GM23248 (cell line): ENCODE data around the gene GPAT3. TPM values are rescaled to one million over a fixed set of nuclear protein-coding genes. Genes with fewer than 3 reads are reported as not detected.
A peak's percentile ranks its signal among the peaks of the same experiment; 100 is the strongest.

Experiments used
- DNase-seq: peaks from one replicate; pipeline ENCODE4 v3.0.0-alpha.2; 2015
- H2AFZ ChIP-seq: fragments of 200-600 bp; sonication (generic); 2 replicates; pipeline ENCODE4 v1.6.1; 2016; ENCODE audit warnings: antibody characterized with exemption
- H3F3A ChIP-seq: fragments of 200-600 bp; sonication (generic); 2 replicates; pipeline ENCODE4 v1.6.1; 2016; ENCODE audit warnings: mild to moderate bottlenecking, antibody characterized with exemption, mixed run types; ENCODE audit not compliant: insufficient read depth
- H3K27ac ChIP-seq: fragments of 200-600 bp; sonication (generic); 2 replicates; pipeline ENCODE4 v1.5.1; 2016; ENCODE audit warnings: mild to moderate bottlenecking
- H3K27me3 ChIP-seq: fragments of 200-600 bp; sonication (generic); replicated peaks from 2 replicates; pipeline ENCODE4 v1.6.1; 2016; ENCODE audit warnings: mild to moderate bottlenecking; ENCODE audit not compliant: insufficient read depth
- H3K36me3 ChIP-seq: fragments of 200-600 bp; sonication (generic); 2 replicates; pipeline ENCODE4 v1.6.1; 2016; ENCODE audit warnings: low read depth, mild to moderate bottlenecking
- H3K4me1 ChIP-seq: fragments of 200-600 bp; sonication (generic); 2 replicates; pipeline ENCODE4 v1.6.1; 2016; ENCODE audit warnings: mild to moderate bottlenecking; ENCODE audit not compliant: insufficient read depth
- H3K4me2 ChIP-seq: fragments of 200-600 bp; sonication (generic); one replicate; pipeline ENCODE4 v1.6.1; 2016; ENCODE audit warnings: mild to moderate bottlenecking; ENCODE audit not compliant: unreplicated experiment
- H3K4me3 ChIP-seq: fragments of 200-600 bp; sonication (generic); 2 replicates; pipeline ENCODE4 v1.5.1; 2016; ENCODE audit warnings: mild to moderate bottlenecking
- H3K79me2 ChIP-seq: fragments of 200-600 bp; sonication (generic); 2 replicates; pipeline ENCODE4 v1.6.1; 2016; ENCODE audit warnings: mild to moderate bottlenecking; ENCODE audit not compliant: insufficient read depth
- H3K9ac ChIP-seq: fragments of 200-600 bp; sonication (generic); 2 replicates; pipeline ENCODE4 v1.6.1; 2016; ENCODE audit warnings: mild to moderate bottlenecking
- H3K9me2 ChIP-seq: fragments of 200-600 bp; sonication (generic); 2 replicates; pipeline ENCODE4 v1.6.1; 2016; ENCODE audit warnings: mixed run types, mild to moderate bottlenecking, moderate library complexity; ENCODE audit not compliant: insufficient read depth
- H3K9me3 ChIP-seq: fragments of 200-600 bp; sonication (generic); one replicate; pipeline ENCODE4 v1.6.1; 2017; ENCODE audit warnings: low read depth
- H4K20me1 ChIP-seq: fragments of 200-600 bp; sonication (generic); 2 replicates; pipeline ENCODE4 v1.6.0; 2016; ENCODE audit not compliant: insufficient read depth
- EZH2 ChIP-seq: fragments of 200-600 bp; sonication (generic); IDR thresholded peaks from 2 replicates; pipeline ENCODE4 v1.6.1; 2018; ENCODE audit warnings: antibody characterized with exemption, mild to moderate bottlenecking; ENCODE audit not compliant: insufficient read depth, poor library complexity, severe bottlenecking
- EZH2phosphoT487 ChIP-seq: fragments of 200-600 bp; sonication (generic); IDR thresholded peaks from 2 replicates; pipeline ENCODE4 v1.6.1; 2018; ENCODE audit warnings: antibody characterized with exemption, moderate library complexity, mild to moderate bottlenecking, low read depth; ENCODE audit not compliant: insufficient read depth
- WGBS, 2 experiments: methylation state at CpG; one replicate each; pipeline ENCODE4 v1.1.6; 2015 to 2017; ENCODE audit warnings: low lambda C conversion rate in 2 of 2, low coverage in 1 of 2; ENCODE audit errors: missing lambda C conversion rate in 2 of 2; 5-methylcytosine and 5-hydroxymethylcytosine counted together
- in situ Hi-C: fragments of 300-500 bp; cut with MboI; formaldehyde crosslinking; loops from 2 replicates; pipeline ENCODE4 v1.15.0; 2020
- polyA plus RNA-seq: library from polyadenylated mRNA; unstranded; fragments of >200 nt; fragmentation: Nextera tagmentation; extraction: Ambion mirVana; gene quantifications from 2 replicates; pipeline ENCODE4 v1.2.1, GENCODE V29; 2016
- total RNA-seq: library from RNA; depleted of rRNA; stranded (reverse); fragments of >200 nt; shearing (Covaris generic); gene quantifications from 2 replicates; pipeline ENCODE4 v1.2.3, GENCODE V29; 2014

The GPAT3 gene
- total and polyA plus RNA-seq, 2 experiments from 2014 or later = 1.7 to 2.5 TPM

- WGBS, 2 experiments = 97 to 99% methylated on average over 5 of the region's 5 CpGs
Measured at GRCh38 chr4:83558059-83558653, 22.2 kb downstream of the GPAT3 start.

DNA sequence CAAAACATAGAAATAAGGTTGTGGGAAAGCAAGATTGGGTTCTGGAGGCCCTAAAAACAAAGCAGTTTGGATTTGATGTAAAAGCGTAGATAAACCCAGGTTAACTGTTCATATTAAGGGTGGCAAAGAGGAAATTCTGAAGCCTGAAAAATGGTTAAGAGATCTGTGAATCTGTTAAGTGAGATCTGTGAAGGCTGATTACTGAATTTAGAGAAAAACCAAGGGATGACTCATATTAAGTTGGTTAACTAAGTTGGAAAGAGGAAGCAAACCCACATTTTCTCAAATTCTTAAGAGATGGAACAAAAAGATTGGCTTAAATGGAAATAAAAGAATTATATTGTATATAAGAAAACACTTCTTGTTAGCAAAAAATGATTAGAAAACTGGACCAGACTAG is 22.8 kb downstream of the GPAT3 start:
- peak; percentile 66 for DNase-seq
- Histone ChIP-seq H3K27me3 (no peaks in the 10 kb centered on the region), H3K79me2 (no peaks in the 10 kb centered on the region), H3K9me3 (no peaks in the 10 kb centered on the region), H3K36me3 (no peaks in the 10 kb centered on the region), H3F3A (peaks cover 11% of the 10 kb centered on the region), H3K4me3 (no peak overlapping the region), H3K4me1 (peaks cover 18% of the 10 kb centered on the region), H3K4me2 (no peak overlapping the region), H3K9ac (no peak overlapping the region), H2AFZ (no peak overlapping the region), H3K9me2 (no peaks in the 10 kb centered on the region), H3K27ac (no peak overlapping the region), H4K20me1 (no peaks in the 10 kb centered on the region)
- in situ Hi-C loops = no loop called here
- WGBS, 2 experiments = 43 to 44% methylated on average over 1 of the region's 1 CpG
- TF ChIP-seq EZH2phosphoT487 (no peak), EZH2 (no peak)

More at GRCh38 chr4:83558059-83558653, 22.2 kb downstream of the GPAT3 start:
- Histone ChIP-seq H2AFZ (no peak overlapping the region), H3K4me2 (no peak overlapping the region), H3K27ac (no peak overlapping the region), H3K27me3 (no peaks in the 10 kb centered on the region), H3K4me1 (peaks cover 22% of the 10 kb centered on the region), H3K9me2 (no peaks in the 10 kb centered on the region), H3K4me3 (no peak overlapping the region), H3K79me2 (no peaks in the 10 kb centered on the region), H3K9ac (no peak overlapping the region), H3F3A (peaks cover 15% of the 10 kb centered on the region), H3K36me3 (no peaks in the 10 kb centered on the region), H3K9me3 (no peaks in the 10 kb centered on the region), H4K20me1 (no peaks in the 10 kb centered on the region)
- no peak for DNase-seq
- in situ Hi-C loops = no loop called here
- TF ChIP-seq EZH2 = no peak
- TF ChIP-seq EZH2phosphoT487 = no peak

DNA sequence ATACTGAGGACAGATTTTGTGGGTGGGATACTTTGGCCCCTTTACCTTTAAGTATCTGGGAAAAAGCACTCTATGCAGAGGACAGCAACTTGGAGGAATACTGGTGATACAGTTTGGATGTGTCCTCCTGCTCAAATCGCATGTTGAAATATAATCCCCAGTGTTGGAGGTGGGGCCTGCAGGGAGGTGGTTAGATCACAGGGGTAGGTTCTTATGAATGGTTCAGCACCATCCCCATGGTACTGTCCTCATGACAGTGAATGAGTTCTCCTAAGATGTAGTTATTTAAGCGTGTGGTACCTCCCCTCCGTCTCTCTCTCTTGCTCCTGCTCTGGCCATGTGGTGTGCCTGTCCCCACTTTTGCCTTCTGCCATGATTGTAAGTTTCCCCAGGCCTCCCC is 24.6 kb downstream of the GPAT3 start:
- 98 to 100% methylated on average over 3 of the region's 3 CpGs for WGBS, 2 experiments
- Histone ChIP-seq H4K20me1 (no peaks in the 10 kb centered on the region), H3F3A (peaks cover 11% of the 10 kb centered on the region), H3K27me3 (no peaks in the 10 kb centered on the region), H3K9ac (no peak overlapping the region), H3K79me2 (no peaks in the 10 kb centered on the region), H3K27ac (no peak overlapping the region), H3K4me2 (no peak overlapping the region), H3K9me3 (no peaks in the 10 kb centered on the region), H3K4me3 (no peak overlapping the region), H3K4me1 (peaks cover 18% of the 10 kb centered on the region), H3K9me2 (no peaks in the 10 kb centered on the region), H2AFZ (no peak overlapping the region), H3K36me3 (no peaks in the 10 kb centered on the region)
- TF ChIP-seq EZH2phosphoT487 = no peak
- in situ Hi-C loops = no loop called here
- no peak for DNase-seq

GRCh38 chr4:83561381-83561780 is 25.5 kb downstream of the GPAT3 start:
- H3K4me3 ChIP-seq = no peak overlapping the region
- H3K36me3 ChIP-seq = no peaks in the 10 kb centered on the region
- H3K79me2 ChIP-seq = no peaks in the 10 kb centered on the region
- no peak overlapping the region for H3K9ac ChIP-seq
- no peak for TF ChIP-seq EZH2phosphoT487
- no peak for TF ChIP-seq EZH2
- 1 to 6% methylated on average over 2 of the region's 2 CpGs for WGBS, 2 experiments
- DNase-seq = peak; percentile 51
- in situ Hi-C loops = no loop called here
- H4K20me1 ChIP-seq = no peaks in the 10 kb centered on the region
- H3F3A ChIP-seq = peaks cover 11% of the 10 kb centered on the region
- no peaks in the 10 kb centered on the region for H3K9me2 ChIP-seq
- H3K4me2 ChIP-seq = no peak overlapping the region
- no peaks in the 10 kb centered on the region for H3K27me3 ChIP-seq
- no peak overlapping the region for H3K27ac ChIP-seq
- H3K9me3 ChIP-seq = no peaks in the 10 kb centered on the region
- no peak overlapping the region for H2AFZ ChIP-seq
- H3K4me1 ChIP-seq = peaks cover 18% of the 10 kb centered on the region

GRCh38 chr4:83563998-83564397 is 28.1 kb downstream of the GPAT3 start:
- no peak overlapping the region for H3K4me2 ChIP-seq
- peaks cover 11% of the 10 kb centered on the region for H3K4me1 ChIP-seq
- H3K9me2 ChIP-seq = no peaks in the 10 kb centered on the region
- in situ Hi-C loops = no loop called here
- no peak overlapping the region for H2AFZ ChIP-seq
- no peaks in the 10 kb centered on the region for H4K20me1 ChIP-seq
- no peaks in the 10 kb centered on the region for H3K36me3 ChIP-seq
- WGBS, 2 experiments = 94 to 100% methylated on average over 1 of the region's 1 CpG
- DNase-seq = no peak
- peaks cover 3% of the 10 kb centered on the region; the same call in 1 of the 2 replicates for H3F3A ChIP-seq
- no peak overlapping the region for H3K4me3 ChIP-seq
- H3K27me3 ChIP-seq = no peaks in the 10 kb centered on the region
- H3K79me2 ChIP-seq = no peaks in the 10 kb centered on the region
- H3K27ac ChIP-seq = no peak overlapping the region
- H3K9me3 ChIP-seq = no peaks in the 10 kb centered on the region
- H3K9ac ChIP-seq = no peak overlapping the region
- TF ChIP-seq EZH2phosphoT487 = no peak
- TF ChIP-seq EZH2 = no peak
